GM12872 (cell line): Measurements from ENCODE around the gene ETF1.

Experiments used
- CTCF ChIP-seq: IDR thresholded peaks from 3 replicates; pipeline ENCODE4 v1.5.1; 2011; ENCODE audit warnings: low read depth, mild to moderate bottlenecking, low read length, moderate library complexity; ENCODE audit not compliant: insufficient read depth

The ETF1 gene

GRCh38 chr5:138542956-138543729 is at the start of gene ETF1:
TSS of gene ETF1 (minus strand) at chr5:138543236. CDS start at chr5:138542918, 318 bp downstream.
- no peak for TF ChIP-seq CTCF

GRCh38 chr5:138588013-138588788 is 45.2 kb upstream of the ETF1 start:
- no peak for TF ChIP-seq CTCF

GRCh38 chr5:138585157-138585556 is 42.1 kb upstream of the ETF1 start:
- TF ChIP-seq CTCF = no peak

DNA sequence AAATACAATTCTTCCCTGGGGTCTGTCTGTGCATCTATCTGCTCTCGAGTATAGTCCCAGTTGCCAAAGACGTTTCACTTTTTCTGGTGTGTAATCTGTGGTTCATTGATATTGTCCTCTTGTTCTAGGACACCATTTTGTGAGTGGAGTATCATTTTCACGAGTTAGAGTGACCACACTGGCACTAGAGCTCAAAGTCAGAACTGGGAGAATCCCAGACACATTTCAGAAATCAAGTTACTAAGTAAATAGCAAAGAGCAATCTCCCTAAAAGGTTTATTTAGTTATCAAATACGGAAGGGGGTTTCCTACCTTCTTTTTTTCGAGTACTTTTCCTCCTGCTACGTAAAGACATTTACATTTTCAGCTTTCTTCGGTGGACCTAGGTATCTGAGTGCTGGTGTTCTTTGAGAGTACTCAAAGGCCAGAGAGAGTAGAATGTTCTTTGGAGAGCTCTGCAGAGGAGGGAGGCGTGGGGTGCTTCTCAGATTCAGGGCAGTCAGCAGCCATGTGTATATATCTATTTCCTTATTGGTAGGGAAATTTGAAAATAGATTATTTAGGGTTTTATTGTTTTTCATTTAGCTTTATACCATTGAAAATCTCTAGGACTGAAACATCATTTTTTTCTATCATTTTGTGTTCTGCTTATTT is 41.1 kb upstream of the ETF1 start:
- no peak for TF ChIP-seq CTCF

- no peak for TF ChIP-seq CTCF
Measured at GRCh38 chr5:138582959-138583358, 39.9 kb upstream of the ETF1 start.

DNA sequence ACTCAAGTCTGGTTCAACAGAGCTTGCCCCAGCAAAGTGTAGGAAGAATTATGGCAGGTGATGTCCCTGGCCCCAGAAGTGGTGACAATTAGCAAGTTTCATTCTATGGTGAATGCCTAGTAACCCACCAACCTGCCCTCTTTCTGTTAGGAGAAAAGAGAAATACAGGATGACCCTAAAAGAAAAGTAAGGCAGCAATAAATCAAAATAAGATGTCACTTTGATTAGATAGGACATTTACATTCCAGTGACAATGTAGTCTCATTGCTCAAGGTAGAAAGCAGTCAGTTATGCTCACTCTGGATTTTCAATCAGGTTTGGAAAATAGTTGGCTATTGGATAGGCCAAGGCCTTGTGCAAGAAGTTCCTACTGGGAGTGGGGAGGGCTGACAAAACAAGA is 37.7 kb upstream of the ETF1 start:
- no peak for TF ChIP-seq CTCF

DNA sequence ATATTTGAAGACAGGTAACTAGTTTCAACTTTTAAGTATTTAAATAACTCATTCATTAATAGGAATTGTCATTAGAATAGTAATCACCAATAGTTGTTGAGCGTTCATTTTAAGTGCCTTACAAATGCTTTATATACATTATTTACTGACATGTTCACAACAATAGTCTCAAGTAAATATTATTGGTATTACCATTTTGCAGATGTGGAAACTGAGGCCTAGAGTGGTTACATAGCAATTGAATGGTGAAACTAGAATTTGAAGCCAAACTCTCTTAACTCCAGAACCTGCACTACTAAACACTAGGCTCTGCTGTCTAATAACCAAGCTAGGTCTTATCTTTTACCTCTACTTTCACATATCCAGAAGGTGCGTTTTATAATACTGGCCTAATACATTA is 37.0 kb upstream of the ETF1 start:
- TF ChIP-seq CTCF = no peak
